A549 (cell line): ENCODE results near the gene KRT6B. TPM values are rescaled to one million over a fixed set of nuclear protein-coding genes. Genes with fewer than 3 reads are reported as not detected.
A peak's percentile ranks its signal among the peaks of the same experiment; 100 is the strongest.

Source experiments
- ATAC-seq, 2 experiments: fragments of 200-7000 bp in 1 of 2; fragments of >200 bp in 1 of 2; cut with Nextera tagmentation in 1 of 2; cut with Tn5 transposase in 1 of 2; 3 replicates each; pipeline versions ENCODE4 v1.8.0 to v1.9.1; 2018 to 2020; ENCODE audit warnings: mild to moderate bottlenecking in 1 of 2, moderate library complexity in 1 of 2
- CTCF ChIA-PET: fragments of 300-600 bp; sonication (Branson Sonifier 250); formaldehyde crosslinking; extraction: SDS; loops from one replicate; lab custom pipeline; 2021; ENCODE audit warnings: antibody characterized with exemption, inconsistent platforms; lab: Yijun Ruan, JAX
- POLR2A ChIA-PET: fragments of 350-600 bp; formaldehyde crosslinking; extraction: SDS; loops from one replicate; lab custom pipeline; 2021; ENCODE audit warnings: antibody characterized with exemption, inconsistent platforms; lab: Yijun Ruan, JAX
- DNase-seq, 2 experiments: peaks; one replicate each; pipeline versions ENCODE4 v3.0.0 to v3.0.0-alpha.2; 2011 to 2016; ENCODE audit warnings: low read depth in 1 of 2, low spot score in 1 of 2
- FAIRE-seq: peaks from 2 replicates; lab custom pipeline; 2011; peaks lifted over from hg19 to GRCh38; lab: Jason Lieb, UNC
- H3K27ac ChIP-seq, 2 experiments: fragments of >200 bp; sonication (Bioruptor Twin); formaldehyde crosslinking; 3 replicates each; pipeline ENCODE4 v1.5.1; 2016 to 2017
- H3K4me1 ChIP-seq: fragments of >200 bp; sonication (Bioruptor Twin); formaldehyde crosslinking; 3 replicates; pipeline ENCODE4 v1.6.1; 2016
- H3K4me2 ChIP-seq: fragments of >200 bp; sonication (Bioruptor Twin); formaldehyde crosslinking; 3 replicates; pipeline ENCODE4 v1.6.1; 2016
- H3K4me3 ChIP-seq: fragments of >200 bp; sonication (Bioruptor Twin); formaldehyde crosslinking; 3 replicates; pipeline ENCODE4 v1.5.1; 2016
- H3K9me3 ChIP-seq: fragments of >200 bp; sonication (Bioruptor Twin); formaldehyde crosslinking; 3 replicates; pipeline ENCODE4 v1.6.1; 2016
- CBX2 ChIP-seq: fragments of 200-600 bp; sonication (generic); IDR thresholded peaks from 2 replicates; pipeline ENCODE4 v1.6.1; 2016; ENCODE audit warnings: low read depth, mild to moderate bottlenecking, borderline replicate concordance
- ESRRA ChIP-seq: fragments of 150-350 bp; IDR thresholded peaks from 2 replicates; pipeline ENCODE4 v1.6.1; 2014; ENCODE audit warnings: mild to moderate bottlenecking, low read length, borderline replicate concordance
- FOSB ChIP-seq: fragments of 250-450 bp; sonication (Bioruptor Pico); IDR thresholded peaks from 2 replicates; pipeline ENCODE4 v1.5.0; 2020; ENCODE audit warnings: mild to moderate bottlenecking, moderate library complexity
- FOSL2 ChIP-seq, 2 experiments: fragments of 450-650 bp in 1 of 2; fragments of >200 bp in 1 of 2; sonication (Bioruptor Twin) in 1 of 2; formaldehyde crosslinking; IDR thresholded peaks; 2 replicates each; pipeline versions ENCODE4 v1.5.0 to v1.6.1; 2016 to 2020; ENCODE audit warnings: mild to moderate bottlenecking in 1 of 2, moderate library complexity in 1 of 2
- FOXS1 ChIP-seq: fragments of 250-450 bp; sonication (Bioruptor Pico); IDR thresholded peaks from 2 replicates; pipeline ENCODE4 v1.5.0; 2020; ENCODE audit warnings: mild to moderate bottlenecking, moderate library complexity
- HDAC2 ChIP-seq: fragments of 200-600 bp; sonication (generic); IDR thresholded peaks from 2 replicates; pipeline ENCODE4 v1.6.1; 2016
- HOXB13 ChIP-seq: fragments of 250-450 bp; sonication (Bioruptor Pico); IDR thresholded peaks from 2 replicates; pipeline ENCODE4 v1.5.0; 2020; ENCODE audit warnings: low read depth, mild to moderate bottlenecking, moderate library complexity
- HOXB5 ChIP-seq: fragments of 250-450 bp; sonication (Bioruptor Pico); IDR thresholded peaks from 2 replicates; pipeline ENCODE4 v1.5.0; 2020; ENCODE audit warnings: mild to moderate bottlenecking, moderate library complexity
- JUN ChIP-seq, 2 experiments: fragments of >200 bp; sonication (Bioruptor Twin); formaldehyde crosslinking; IDR thresholded peaks; 2 replicates in 1 of 2; 3 replicates in 1 of 2; pipeline ENCODE4 v1.6.1; 2016 to 2017
- MAFK ChIP-seq: fragments of 450-650 bp; IDR thresholded peaks from 2 replicates; pipeline ENCODE4 v1.6.1; 2014; ENCODE audit not compliant: partially characterized antibody
- NR3C1 ChIP-seq: fragments of >200 bp; sonication (Bioruptor Twin); formaldehyde crosslinking; IDR thresholded peaks from 3 replicates; pipeline ENCODE4 v1.6.1; 2017
- RAD21 ChIP-seq, 2 experiments: fragments of >200 bp in 1 of 2; sonication (Bioruptor Twin) in 1 of 2; formaldehyde crosslinking in 1 of 2; IDR thresholded peaks in 1 of 2; conservative IDR thresholded peaks in 1 of 2; 2 replicates in 1 of 2; 3 replicates in 1 of 2; pipeline ENCODE4 v1.6.1; 2012 to 2018; ENCODE audit warnings: inconsistent platforms in 1 of 2
- SREBF2 ChIP-seq: fragments of 450-650 bp; IDR thresholded peaks from 2 replicates; pipeline ENCODE4 v1.6.1; 2014; ENCODE audit warnings: mild to moderate bottlenecking, moderate library complexity
- ZC3H11A ChIP-seq: fragments of 450-650 bp; IDR thresholded peaks from 2 replicates; pipeline ENCODE4 v1.6.1; 2014; ENCODE audit warnings: antibody characterized with exemption, mild to moderate bottlenecking
- ZFP36 ChIP-seq: fragments of 450-650 bp; IDR thresholded peaks from 2 replicates; pipeline ENCODE4 v1.6.1; 2014; ENCODE audit warnings: borderline replicate concordance; ENCODE audit not compliant: partially characterized antibody
- ZSCAN20 ChIP-seq: fragments of 250-450 bp; sonication (Bioruptor Pico); IDR thresholded peaks from 2 replicates; pipeline ENCODE4 v1.8.0; 2022; ENCODE audit warnings: mild to moderate bottlenecking, moderate library complexity
- WGBS: methylation state at CpG from one replicate; pipeline ENCODE4 v1.1.6; 2017; ENCODE audit errors: missing lambda C conversion rate; 5-methylcytosine and 5-hydroxymethylcytosine counted together
- polyA plus RNA-seq, 4 experiments: library from polyadenylated mRNA; depleted of rRNA in 3 of 4; stranded (reverse); fragments of >200 nt; fragmentation: RNase III in 1 of 4; extraction: RNeasy Plus Mini Kit Qiagen cat#74134 plus additional on column Dnase treatment in 1 of 4; gene quantifications; 2 replicates in 3 of 4; 3 replicates in 1 of 4; pipeline ENCODE4 v1.2.3, GENCODE V29; 2011 to 2017
- TF ChIP-seq, protein P1 (sequence below): fragments of >200 bp; sonication (Bioruptor Twin); formaldehyde crosslinking; IDR thresholded peaks from 2 replicates; pipeline ENCODE4 v1.6.1; 2016
- TF ChIP-seq, protein P2 (sequence below): fragments of >200 bp; sonication (Bioruptor Twin); formaldehyde crosslinking; IDR thresholded peaks from 3 replicates; pipeline ENCODE4 v1.6.1; 2016
- TF ChIP-seq, protein P3 (sequence below): fragments of 450-650 bp; IDR thresholded peaks from 2 replicates; pipeline ENCODE4 v1.6.1; 2014; ENCODE audit warnings: antibody characterized with exemption
- TF ChIP-seq, protein P4 (sequence below): fragments of 200-600 bp; sonication (generic); IDR thresholded peaks from 2 replicates; pipeline ENCODE4 v1.6.1; 2016; ENCODE audit warnings: antibody characterized with exemption, mild to moderate bottlenecking, moderate library complexity
- TF ChIP-seq, protein P5 (sequence below): fragments of 250-450 bp; sonication (Bioruptor Pico); IDR thresholded peaks from 2 replicates; pipeline ENCODE4 v1.5.0; 2020; ENCODE audit warnings: low read depth, mild to moderate bottlenecking, moderate library complexity

KRT6B gene
- polyA plus RNA-seq, 2 of the 4 experiments (the other 2 are of a cell fraction): not detected

DNA sequence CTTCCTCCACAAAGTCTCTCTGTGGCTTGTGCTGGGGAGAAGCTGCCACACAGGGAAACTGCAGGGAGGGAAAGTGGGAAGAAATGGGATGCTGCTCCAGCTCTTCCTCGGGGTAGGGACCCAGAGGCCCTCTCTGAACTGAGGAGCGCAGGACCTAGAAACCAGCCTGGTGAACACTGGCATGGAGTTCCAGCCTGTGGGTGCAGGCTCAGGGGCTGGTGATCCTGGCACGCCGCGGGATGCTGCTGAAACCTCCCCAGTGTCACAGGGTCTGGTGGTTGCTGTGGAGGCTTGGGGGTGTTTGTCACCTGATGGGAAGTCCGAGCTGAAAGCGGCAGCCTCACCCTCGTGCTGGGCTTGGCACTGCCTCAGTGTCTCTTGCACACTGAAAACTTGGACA lies 12.5 kb downstream of the KRT6B start:
- DNase-seq: no peak
- H3K4me1 ChIP-seq: peaks cover 28% of the 10 kb centered on the region
- ATAC-seq: no peak
- H3K9me3 ChIP-seq: no peaks in the 10 kb centered on the region
- no peak overlapping the region for H3K4me3 ChIP-seq
- peak overlapping the region in 1 of 2 experiments; percentile 79; a peak in 2 of 6 replicates for H3K27ac ChIP-seq
- ChIA-PET CTCF (interaction anchor here (1.1 to 1.4 kb wide), 4 partner anchors 27 to 431 kb away, joined by 3 to 4 read pairs (median 3); no protein-coding TSS in a partner anchor), POLR2A (no interaction called here)
- no peak overlapping the region for H3K4me2 ChIP-seq
- no peak for FAIRE-seq
- TF ChIP-seq NR3C1 (no peak), FOXS1 (no peak), JUN (IDR thresholded peaks at IDR 0.05) (no peak)
- 67% methylated on average over 8 of the region's 8 CpGs for WGBS

DNA sequence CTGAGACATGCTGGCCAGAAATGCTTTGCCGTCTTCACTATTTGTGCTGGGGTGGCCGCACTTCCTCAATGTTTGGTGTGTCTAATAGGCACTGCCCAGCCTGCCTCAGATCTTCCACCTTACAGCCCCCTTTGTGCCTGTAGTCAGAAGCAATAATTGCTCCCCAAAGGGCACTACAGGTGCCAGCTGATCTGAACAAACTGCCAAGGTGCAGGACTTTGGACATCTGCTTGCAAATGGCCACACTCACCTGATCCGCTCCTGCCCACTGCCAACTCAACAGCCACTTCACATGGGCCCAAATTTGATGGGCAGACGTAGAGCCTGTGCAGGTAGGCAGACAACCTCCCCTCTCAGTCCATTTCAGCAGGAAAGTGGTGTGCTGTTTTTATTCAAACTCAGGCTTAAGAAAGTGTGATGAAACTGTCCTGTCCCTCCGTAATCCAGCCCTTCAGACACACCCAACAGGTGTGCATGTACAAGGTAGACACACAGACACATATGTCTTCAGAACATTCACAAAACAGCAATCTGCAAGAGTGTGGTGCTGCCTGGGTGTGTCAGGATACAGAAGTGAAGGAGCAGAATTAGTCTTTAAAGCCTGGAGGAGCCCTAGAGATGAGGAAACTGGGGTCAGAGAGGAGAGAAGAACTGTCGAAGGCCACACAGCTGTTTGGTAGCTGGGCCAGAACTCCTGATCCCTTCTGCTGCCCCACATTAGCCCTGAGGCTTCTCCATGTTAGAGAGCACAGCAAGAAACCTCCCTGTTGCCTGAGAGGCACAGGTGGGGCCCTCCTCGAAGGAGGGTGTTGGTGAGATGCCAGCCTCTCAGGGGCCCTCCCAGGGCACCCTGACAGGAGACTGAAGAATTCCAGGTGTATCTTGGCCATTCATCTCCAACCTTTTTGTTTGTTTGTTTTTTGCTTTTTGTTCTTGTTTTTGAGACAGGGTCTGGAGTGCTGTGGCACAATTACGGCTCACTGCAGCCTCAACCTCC lies 13.3 kb downstream of the KRT6B start:
- FAIRE-seq: no peak
- H3K4me2 ChIP-seq: no peak overlapping the region
- H3K9me3 ChIP-seq: no peaks in the 10 kb centered on the region
- DNase-seq: no peak
- peak overlapping the region in 1 of 2 experiments; percentile 79; a peak in 2 of 6 replicates for H3K27ac ChIP-seq
- CTCF ChIA-PET: interaction anchor here (1.1 to 1.2 kb wide), 2 partner anchors 26 to 318 kb away, joined by 3 to 4 read pairs; no protein-coding TSS in a partner anchor
- H3K4me1 ChIP-seq: peaks cover 28% of the 10 kb centered on the region
- ATAC-seq: no peak
- WGBS: 75% methylated on average over 8 of the region's 8 CpGs
- TF ChIP-seq ZC3H11A (no peak), SREBF2 (no peak), FOSL2 (IDR thresholded peaks at IDR 0.05) (no peak), FOSL2 (CRISPR knock-in tag; IDR thresholded peaks at IDR 0.05) (no peak), ZSCAN20 (CRISPR knock-in tag) (no peak), RAD21 (conservative IDR thresholded peaks at IDR 0.05 in 1 of 2, IDR thresholded peaks at IDR 0.05 in 1 of 2) (no peak), FOSB (CRISPR knock-in tag) (no peak), ZFP36 (no peak), ESRRA (no peak), MAFK (no peak), HOXB13 (CRISPR knock-in tag) (no peak), HDAC2 (no peak), CBX2 (no peak), HOXB5 (CRISPR knock-in tag) (no peak)
- TF ChIP-seq, protein P1, sequence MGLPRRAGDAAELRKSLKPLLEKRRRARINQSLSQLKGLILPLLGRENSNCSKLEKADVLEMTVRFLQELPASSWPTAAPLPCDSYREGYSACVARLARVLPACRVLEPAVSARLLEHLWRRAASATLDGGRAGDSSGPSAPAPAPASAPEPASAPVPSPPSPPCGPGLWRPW: no peak
- TF ChIP-seq, protein P2, sequence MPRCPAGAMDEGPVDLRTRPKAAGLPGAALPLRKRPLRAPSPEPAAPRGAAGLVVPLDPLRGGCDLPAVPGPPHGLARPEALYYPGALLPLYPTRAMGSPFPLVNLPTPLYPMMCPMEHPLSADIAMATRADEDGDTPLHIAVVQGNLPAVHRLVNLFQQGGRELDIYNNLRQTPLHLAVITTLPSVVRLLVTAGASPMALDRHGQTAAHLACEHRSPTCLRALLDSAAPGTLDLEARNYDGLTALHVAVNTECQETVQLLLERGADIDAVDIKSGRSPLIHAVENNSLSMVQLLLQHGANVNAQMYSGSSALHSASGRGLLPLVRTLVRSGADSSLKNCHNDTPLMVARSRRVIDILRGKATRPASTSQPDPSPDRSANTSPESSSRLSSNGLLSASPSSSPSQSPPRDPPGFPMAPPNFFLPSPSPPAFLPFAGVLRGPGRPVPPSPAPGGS: no peak
- TF ChIP-seq, protein P3, sequence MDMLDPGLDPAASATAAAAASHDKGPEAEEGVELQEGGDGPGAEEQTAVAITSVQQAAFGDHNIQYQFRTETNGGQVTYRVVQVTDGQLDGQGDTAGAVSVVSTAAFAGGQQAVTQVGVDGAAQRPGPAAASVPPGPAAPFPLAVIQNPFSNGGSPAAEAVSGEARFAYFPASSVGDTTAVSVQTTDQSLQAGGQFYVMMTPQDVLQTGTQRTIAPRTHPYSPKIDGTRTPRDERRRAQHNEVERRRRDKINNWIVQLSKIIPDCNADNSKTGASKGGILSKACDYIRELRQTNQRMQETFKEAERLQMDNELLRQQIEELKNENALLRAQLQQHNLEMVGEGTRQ: no peak
- TF ChIP-seq, protein P4, sequence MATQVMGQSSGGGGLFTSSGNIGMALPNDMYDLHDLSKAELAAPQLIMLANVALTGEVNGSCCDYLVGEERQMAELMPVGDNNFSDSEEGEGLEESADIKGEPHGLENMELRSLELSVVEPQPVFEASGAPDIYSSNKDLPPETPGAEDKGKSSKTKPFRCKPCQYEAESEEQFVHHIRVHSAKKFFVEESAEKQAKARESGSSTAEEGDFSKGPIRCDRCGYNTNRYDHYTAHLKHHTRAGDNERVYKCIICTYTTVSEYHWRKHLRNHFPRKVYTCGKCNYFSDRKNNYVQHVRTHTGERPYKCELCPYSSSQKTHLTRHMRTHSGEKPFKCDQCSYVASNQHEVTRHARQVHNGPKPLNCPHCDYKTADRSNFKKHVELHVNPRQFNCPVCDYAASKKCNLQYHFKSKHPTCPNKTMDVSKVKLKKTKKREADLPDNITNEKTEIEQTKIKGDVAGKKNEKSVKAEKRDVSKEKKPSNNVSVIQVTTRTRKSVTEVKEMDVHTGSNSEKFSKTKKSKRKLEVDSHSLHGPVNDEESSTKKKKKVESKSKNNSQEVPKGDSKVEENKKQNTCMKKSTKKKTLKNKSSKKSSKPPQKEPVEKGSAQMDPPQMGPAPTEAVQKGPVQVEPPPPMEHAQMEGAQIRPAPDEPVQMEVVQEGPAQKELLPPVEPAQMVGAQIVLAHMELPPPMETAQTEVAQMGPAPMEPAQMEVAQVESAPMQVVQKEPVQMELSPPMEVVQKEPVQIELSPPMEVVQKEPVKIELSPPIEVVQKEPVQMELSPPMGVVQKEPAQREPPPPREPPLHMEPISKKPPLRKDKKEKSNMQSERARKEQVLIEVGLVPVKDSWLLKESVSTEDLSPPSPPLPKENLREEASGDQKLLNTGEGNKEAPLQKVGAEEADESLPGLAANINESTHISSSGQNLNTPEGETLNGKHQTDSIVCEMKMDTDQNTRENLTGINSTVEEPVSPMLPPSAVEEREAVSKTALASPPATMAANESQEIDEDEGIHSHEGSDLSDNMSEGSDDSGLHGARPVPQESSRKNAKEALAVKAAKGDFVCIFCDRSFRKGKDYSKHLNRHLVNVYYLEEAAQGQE: no peak
- TF ChIP-seq, protein P5, sequence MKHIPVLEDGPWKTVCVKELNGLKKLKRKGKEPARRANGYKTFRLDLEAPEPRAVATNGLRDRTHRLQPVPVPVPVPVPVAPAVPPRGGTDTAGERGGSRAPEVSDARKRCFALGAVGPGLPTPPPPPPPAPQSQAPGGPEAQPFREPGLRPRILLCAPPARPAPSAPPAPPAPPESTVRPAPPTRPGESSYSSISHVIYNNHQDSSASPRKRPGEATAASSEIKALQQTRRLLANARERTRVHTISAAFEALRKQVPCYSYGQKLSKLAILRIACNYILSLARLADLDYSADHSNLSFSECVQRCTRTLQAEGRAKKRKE (CRISPR knock-in tag): no peak
- POLR2A ChIA-PET: no interaction called here
- H3K4me3 ChIP-seq: no peak overlapping the region
